GM21717 (cell line): ENCODE data around the gene PLAC8L1.

ENCODE experiments used
- ATAC-seq: cut with Tn5 transposase; IDR thresholded peaks from one replicate; pipeline ENCODE4 v1.9.1; 2021; ENCODE audit warnings: mild to moderate bottlenecking, moderate library complexity; ENCODE audit not compliant: unreplicated experiment

PLAC8L1 gene

DNA sequence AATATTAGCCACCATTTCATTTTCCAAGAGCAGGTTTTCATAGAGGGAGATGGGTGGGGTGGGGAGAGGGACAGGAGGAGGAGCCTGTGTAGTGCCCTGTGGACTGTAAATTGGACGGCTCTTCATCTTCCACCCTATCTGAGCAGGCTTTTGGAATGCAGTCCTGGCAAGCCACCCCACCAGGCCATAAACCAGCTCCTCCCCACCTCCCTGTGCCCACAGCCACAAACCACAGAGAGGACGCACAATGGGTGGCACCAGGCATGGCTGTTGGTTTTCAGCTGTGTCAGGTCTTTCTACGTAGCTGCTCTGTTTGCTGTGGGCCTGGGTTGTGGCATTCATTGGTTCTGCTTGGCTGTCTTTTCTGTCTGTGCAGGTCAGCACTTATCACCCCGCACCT lies 58.0 kb downstream of the PLAC8L1 start:
- ATAC-seq = no peak

DNA sequence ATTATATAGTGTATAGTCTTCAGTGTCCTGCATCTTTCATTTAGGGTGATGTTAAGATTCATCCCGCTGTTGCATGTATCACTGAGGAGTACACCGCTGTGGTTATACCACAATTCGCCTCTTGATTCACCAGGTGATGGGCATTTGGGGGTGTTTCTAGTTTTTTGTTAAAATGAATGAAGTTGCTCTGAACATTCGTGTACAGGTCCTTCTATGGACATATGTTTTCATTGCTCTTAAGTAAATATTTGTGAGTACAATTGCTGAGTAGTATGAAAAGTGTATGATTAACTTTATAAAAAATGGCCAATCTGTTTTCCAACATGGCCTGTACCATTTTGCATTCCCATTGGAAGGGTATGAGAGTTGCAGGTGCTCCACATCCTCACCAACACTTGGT lies 61.7 kb downstream of the PLAC8L1 start:
- no peak for ATAC-seq

DNA sequence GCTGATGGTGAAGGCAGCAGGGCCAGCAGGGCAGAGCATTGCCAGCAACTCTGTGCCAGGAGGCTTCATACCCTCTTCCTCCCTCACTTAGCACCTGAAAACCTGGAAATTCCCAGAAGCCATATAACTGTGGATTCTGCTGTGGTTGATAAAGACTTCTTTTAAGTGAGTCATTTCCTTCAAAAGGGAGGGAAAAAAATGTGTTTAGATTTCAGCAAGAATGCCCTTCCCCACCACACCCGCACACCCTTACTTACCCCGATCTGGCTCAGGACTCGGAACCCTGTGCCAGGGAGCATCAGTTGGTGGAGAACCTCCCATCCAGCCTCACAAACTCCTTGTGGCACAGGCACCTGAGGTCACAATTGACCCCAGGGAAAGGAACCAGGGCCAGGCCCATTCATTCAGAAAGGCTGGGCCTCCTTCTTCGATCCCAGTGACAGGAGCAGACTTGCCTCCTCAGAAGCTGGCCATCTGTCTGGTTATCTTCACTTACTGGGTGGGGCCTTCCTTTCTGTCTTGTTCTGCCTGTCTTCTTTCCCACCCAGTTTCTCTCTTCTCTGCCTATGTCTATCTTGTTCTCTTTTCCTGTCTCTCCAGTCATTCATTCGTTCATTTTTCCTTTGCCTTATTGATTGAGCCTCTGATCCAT lies 62.6 kb downstream of the PLAC8L1 start:
- ATAC-seq = no peak

DNA sequence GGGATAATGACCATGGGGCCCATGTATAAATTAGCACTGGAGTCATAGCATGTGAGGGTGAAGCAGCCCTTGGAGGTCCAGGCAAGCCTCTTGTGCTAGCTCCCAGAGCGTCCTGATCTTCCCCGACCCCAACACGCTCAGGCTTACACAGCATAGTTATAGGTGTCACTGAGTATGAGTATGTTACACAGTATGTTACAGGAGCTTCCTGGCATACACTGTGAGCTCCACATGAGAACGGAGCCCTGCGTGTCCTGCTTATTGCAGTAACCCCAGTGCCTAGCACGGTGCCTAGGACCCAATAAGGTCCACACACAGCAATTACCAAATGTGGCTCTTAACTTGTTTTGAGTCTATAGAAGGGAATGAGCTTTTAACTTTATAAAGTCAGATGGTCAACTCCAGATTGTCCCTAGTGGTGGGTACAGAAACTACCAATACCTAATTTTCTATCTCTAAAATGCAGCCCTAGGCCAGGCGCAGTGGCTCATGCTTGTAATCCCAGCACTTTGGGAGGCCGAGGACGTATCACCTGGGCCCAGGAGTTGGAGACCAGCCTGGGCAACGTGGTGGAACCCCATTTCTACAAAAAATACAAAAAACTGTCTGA lies 64.1 kb downstream of the PLAC8L1 start:
- ATAC-seq = peak; percentile 81

DNA sequence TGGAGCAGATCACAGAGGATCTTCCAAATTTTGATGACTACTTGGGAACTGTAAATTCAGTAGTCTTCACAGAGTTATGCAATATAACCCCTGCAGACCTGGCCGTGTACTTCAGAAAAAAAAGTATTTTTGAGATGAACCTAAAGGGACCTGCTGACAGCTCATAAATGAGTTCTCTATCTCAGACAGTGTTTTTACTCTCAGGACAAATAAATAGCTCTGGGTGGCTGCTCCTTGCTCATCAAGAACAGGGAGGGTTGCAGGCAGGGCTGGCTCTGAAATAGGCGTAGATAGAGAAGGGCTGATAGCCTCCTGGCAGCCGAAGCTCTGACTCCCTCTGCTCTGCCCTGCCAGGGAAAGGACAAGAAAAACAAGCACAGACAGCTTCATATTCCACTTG lies 64.8 kb downstream of the PLAC8L1 start:
- ATAC-seq = no peak

DNA sequence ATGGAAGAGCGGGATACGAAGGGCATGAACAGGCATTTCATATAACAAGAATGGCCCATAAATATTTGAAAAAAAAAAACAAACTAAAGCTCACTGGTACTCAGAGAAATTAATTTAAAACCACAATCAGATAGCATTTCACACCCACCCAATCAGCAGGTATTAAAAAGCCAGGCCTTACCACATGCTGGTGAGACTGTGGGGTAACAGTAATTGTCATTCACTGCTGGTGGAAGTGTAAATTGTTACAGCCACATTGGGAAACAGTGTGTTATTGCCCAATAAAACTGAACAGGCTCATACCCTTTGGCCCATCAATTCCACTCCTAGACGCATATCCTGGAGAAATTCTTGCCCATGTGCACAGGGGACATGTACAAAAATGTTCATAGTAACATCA lies 66.0 kb downstream of the PLAC8L1 start:
- no peak for ATAC-seq

DNA sequence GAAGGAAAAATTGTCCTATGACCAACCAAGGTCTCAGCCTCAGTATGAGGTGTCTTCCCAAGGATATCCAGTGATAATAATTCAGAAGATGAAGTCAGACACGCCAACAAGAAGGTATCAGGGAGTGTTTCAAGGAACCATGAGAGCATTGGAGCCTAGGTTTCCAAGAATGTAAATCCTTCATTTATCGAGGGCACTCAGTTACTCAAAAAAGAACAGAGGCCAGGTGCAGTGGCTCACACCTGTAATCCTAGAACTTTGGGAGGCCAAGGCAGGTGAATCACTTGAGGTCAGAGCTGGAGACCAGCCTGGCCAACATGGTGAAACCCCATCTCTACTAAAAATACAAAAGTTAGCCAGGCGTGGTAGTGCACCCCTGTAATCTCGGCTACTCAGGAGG lies 70.8 kb downstream of the PLAC8L1 start:
- ATAC-seq = no peak
